Heart left ventricle (tissue), 13 donors: ENCODE measurements around the gene RAB11FIP5.

Source experiments
- CTCF ChIP-seq, 12 donors: fragments of 200-600 bp; sonication (generic) in 4 of 12; IDR thresholded peaks; one replicate each; pipeline versions ENCODE4 v1.5.0 to v1.8.0; 2018 to 2022; ENCODE audit warnings: antibody characterized with exemption in 12 of 12, mild to moderate bottlenecking in 5 of 12
- POLR2A ChIP-seq, 2 donors: fragments of 450-650 bp; IDR thresholded peaks; one replicate each; pipeline ENCODE4 v1.6.1; 2017; ENCODE audit warnings: antibody characterized with exemption in 2 of 2, mild to moderate bottlenecking in 2 of 2, moderate library complexity in 2 of 2
- donor health status: ischemic (EF 13 %, LVEDD 7.1; RV severe dilation, severe dysfunction).
- donor health status: DM: no; HTN: yes; CAD: no.
- donor health status: DM: no; HTN: no; CAD: no.
- donor health status: ischemic (EF 25% LVEDD 6.9; RV normal size, moderate dysfunction).
- donor health status: ischemic (EF 25% LVEDD 5.7; RV mildly dilated, moderate dysfunction).
- donor health status: ischemic (EF 35%, LVEDD 5.7; RV mildly dilated, moderate dysfunction).
- donor health status: nonischemic (EF 11% LVEDD 7.7; RV severe dilation, severe dysfunction).
- donor health status: DM: yes; HTN: yes; CAD: no.
- donor health status: PGD.
- donor health status: ischemic (EF 29% LVEDD 5.4; RV normal size, mild dysfunction).
- donor health status: nonischemic (EF 23%, LVEDD 6.1; RV moderate dilation, normal function).

DNA sequence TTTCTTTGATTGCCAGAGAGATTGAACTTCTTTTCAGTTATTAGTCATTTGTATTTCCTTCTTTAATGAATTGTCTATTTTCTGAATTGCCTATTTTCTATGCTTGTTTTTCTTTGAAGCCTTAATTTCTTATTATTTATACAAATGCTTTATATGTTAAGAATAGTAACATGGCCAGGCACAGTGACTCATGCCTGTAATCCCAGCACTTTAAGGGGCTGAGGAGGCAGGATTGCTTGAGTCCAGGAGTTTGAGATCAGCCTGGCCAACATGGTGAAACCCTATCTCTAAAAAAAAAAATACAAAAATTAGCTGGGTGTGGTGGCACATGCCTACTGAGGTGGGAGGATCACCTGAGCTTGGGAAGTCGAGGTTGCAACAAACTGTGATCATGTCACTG lies 4.7 kb upstream of the RAB11FIP5 start:
- TF ChIP-seq CTCF (IDR thresholded peaks at IDR 0.05) (no peak), POLR2A (IDR thresholded peaks at IDR 0.05) (no peak)
